ENCODE measurements around the gene APOL2.
"Not testable (repeated sequence)": the region's sequence is repeated elsewhere in the genome, so short reads cannot be mapped to it uniquely, and the experiment has no call there.

APOL2 gene

DNA sequence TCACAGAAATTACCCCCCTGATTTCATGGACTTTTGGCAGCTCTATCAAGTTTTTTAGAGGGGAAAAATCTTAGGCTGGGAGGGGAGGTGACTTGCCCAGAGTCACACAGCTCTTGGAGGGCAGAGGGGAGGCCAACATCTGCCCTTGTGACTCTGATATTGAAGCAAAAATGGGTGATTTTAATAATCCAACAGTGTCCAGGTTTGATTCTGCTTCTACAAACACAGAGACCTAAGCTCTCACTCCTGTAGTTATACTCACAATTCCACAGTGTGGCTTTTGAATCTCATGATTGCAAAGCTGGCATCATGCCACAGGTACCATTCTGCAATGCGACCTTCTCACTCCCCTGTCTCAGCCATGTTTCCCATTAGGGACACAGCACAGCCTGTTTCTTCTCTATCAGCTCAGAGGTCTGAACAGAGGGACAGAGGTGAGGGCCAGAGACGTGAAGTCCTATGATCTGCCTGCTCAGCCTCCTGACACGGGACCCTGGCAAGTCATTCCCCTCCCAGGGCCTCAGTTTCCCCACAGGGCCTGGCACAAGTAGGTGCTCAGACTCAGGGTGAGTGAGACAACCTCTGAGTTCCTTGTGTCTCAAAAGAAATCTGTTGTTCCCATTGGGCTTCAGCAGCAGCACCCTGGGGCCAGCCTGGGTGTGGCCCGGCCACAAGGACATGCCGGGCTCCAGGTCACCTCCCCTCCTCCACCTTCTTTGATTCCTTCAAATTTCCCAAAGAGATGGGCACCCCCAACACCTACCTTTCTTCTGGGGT lies 766 bp downstream of the APOL2 start:
- DNase-seq, result peak; percentile 49

DNA sequence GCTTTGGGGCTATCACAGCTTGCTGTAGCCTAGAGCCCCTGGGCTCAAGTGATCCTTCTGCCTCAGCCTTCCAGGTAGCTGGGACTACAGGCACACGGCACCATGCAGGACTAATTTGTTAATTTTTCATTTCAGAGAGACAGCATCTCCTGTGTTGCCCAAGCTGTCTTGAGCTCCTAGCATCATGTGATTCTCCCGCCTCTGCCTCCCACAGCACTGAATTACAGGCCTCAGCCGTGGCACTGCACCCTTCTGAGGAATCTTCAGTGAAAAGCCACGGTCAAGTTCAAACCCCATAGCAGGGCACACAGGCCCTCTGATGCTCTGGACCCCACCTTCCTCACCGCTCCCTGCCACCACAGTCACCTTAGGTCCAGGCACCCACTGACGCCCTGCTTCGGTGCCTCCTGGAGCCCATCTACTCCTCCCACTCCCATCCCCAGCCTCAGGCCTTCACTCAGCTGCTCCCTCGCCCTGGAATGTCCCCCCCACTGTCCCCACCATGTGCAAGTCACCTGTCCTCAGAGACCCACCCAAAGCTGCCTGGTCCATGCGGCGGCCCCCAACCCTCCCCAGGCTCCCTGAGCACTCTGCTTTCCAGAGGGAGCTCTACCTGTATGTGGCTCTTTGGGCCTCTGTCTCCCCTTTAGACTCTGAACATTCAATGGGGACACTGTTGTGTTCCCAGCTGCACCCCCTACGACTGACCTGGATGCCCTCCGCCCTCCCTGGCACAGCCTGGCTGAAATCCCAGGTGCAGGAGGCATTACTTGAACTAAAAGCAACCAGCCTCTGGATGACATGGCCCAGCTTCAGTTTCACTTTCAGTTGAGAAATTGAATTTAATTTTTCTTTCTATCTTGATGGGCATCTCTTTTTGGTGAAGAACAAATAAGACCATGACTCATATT lies 1.6 kb downstream of the APOL2 start:
- DNase-seq, result peak; percentile 56

DNA sequence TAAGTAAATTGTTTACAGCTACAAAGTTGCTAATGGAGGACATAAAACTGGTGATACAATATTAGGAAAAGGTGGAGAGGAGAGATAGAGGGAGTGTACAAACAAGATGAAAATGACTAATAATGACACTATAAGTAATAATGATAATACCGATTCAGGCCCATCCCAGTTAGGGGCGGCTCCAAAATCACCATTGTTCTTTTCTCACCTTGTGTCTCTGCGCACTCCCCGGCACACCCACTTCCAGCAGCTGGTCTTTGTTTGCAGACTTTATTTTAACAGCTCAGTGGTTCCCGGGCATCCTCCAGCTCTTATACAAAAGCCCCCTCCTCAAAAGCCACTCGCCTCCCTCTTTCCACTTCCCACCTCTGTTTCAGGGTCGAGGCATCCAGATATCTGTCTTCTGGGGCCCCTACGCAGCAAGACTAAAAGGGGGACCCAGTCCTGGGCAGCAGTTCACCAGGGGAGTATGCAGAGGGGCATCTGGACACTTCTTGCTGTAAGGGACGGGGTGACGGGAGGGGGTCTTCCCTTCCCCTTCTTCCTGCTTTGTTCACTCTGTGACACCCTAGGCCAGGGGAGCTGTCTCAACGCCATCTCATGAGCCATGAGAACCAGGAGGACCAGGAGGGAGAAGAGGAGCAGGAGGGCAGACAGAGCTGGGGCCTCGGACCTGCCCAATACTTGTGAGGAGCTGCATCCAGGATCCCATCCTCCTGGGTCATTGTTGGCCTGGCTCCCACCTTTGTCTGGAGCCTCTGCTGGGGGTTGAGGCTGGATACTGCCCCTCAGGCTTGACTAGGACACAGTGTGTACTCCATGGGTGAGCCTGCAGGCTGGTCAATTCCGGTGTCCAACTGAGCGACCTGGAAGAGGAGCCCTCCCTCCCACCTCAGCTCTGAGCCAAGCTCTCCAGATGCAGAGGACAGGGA lies 2.7 kb downstream of the APOL2 start:
- DNase-seq, result no peak

DNA sequence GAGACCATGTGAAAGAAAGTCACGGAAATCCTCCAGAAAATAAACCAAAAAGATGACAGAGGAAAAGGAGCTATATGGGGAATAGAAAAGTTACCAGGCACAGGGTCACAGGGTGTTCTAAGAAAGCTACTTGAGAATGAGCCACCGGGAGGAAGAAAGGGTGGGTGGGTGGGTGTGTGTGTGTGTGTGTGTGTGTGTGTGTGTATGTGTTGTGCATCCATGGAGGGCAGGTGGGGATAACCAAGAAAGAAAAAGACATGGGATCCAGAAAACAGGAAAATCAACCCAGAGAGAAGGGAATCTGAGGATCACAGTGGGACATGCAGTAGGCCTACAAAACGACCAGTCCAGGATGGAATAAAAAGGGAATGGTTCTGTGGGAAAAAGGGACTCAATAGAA lies 3.7 kb downstream of the APOL2 start:
- DNase-seq, result no peak

DNA sequence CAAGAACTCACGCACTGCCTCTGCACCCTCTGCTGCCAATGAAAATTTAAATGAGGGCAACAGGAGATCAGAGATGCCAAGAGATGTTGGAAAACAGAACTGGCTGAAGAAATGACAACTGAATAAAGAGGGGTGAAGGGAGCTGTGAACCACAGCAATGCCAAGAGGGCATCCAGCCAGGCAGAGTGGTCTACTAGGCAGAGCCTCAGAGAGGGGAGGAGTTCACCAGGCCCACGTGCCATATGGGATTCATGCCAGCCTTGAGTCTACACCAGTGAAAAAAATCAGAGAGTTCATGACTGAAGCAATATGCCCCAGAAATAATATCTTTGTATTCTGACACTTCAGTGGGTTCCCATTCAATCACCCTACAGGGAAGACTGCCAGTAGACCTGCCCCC lies 4.4 kb downstream of the APOL2 start:
- DNase-seq, result no peak

DNA sequence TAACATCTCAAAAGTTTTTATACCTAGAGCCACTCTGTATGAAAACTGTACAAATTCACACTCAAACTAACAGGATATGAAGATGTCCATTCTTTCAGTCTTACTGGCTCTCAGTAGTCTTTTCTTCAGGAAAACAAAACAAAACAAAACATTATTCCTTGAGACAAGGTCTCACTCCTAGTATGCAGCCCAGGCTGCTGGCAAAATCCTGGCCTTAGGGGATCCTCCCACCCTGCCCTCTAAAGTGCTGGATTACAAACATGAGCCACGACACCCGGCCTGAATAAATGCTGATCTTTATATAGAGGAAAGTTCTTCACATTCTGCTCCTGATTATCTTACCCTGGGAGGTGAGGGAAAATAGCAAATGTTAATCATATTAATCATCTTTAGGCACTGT lies 5.1 kb downstream of the APOL2 start:
- DNase-seq, result no peak

DNA sequence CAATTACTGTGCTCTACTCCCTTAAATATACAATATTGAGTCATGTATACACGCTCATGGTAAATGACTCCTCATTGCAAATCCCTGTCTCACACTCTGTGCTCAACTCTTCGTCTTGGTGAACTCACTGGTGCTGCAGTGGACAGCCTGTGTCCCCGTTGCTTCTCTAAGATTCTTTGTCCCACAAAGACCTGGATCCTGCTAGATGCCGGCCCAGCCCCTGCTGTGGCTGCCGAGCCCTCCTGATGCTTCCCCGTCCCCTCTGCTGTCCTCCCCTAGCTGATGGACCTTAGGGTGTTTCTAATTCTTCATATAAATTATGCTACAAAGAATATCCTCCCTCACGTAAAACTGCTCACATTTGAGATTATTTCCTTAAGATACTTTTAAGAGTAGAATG lies 5.5 kb downstream of the APOL2 start:
- DNase-seq, result no peak

DNA sequence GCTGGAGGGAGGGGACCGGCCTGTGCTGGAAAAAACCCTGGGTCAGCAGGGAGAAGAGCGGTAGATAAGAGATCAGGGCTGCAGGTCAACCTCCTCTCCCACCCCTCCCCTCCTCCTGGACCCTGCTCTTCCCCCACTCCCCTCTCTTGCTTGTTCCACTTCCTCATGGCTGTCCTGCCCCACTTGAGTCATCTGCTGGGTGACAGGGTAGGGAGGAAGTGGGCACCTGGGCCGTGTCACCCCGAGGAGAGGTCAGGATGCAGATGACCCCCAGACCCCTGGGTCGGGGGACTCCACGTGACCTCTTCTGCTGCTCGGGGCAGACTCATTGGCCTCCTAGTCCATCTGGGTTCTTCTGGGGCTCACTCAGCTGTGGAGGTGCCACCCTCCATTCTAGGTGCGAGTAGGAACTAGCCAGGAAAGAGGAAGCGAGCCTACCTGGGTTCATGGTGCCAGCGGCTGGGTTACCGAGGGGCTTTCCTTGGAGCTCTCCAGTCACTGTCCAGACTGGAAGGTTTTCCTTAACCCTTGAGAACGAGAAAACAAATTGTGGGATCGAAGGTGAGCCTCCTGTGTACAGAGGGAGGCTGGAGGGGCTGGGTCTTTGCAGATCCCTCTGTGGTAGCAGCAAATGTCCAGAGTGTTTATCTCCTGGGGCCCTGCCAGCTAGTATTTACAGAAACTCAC lies 6.5 kb downstream of the APOL2 start:
- no peak for DNase-seq

DNA sequence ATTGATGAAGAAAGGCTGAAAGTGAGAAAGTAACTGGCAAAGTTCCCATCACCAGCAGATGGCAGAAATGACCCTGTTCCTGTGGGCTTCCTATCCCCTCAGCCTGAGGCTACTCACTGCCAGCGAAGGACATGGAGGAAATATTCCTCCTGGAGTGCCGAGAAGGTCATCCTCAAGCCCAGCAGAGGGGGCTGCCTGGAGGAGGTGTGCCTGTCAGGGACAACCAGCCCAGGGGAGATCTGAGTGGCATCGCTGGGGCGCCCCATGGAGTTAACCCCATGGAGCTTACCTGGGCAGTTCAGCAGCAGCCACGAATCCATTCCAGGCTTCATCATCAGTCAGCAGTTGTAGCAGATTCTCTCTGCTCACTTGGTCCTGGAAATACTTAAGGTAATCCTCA lies 8.3 kb downstream of the APOL2 start:
- not testable (repeated sequence) for DNase-seq

DNA sequence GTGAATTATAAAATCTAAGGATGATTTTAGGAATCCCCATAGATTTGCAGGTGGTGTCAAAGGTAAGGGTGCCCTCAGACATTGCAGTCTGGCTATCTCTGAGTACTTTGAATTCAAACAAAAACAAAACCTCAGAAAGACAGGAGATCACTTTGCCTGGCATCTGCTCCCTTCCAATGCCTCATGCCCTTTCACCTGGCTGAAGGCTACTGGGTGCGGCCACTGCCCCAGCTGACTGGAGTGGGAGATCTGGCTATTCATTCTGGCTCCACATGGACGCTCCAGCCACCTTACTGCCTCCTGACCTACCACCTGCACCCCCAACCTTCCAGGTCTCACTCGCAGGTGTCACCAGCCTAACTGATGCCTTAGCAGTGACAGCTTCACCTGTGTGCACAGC lies 9.7 kb downstream of the APOL2 start:
- DNase-seq, result not testable (repeated sequence)

DNA sequence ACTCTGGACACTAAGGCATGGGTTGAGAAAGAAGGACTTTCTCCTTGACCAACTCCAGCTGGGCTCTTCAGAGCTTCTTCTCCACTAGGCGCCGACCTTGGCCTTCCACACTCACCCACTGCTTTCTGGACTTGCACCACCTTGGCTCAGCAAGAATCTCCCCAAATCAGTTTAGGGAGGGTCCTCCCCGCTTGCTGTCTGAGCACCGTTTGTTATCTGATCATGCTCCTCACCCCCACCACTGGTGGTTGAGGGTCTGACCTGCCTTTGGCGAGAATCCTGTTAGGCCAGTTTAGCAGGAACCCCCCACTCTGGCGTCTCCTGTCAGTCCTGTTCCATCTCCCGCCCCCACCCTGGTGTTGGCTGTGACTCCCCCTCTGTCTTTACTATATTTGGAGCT lies 10.4 kb downstream of the APOL2 start:
- no peak for DNase-seq

DNA sequence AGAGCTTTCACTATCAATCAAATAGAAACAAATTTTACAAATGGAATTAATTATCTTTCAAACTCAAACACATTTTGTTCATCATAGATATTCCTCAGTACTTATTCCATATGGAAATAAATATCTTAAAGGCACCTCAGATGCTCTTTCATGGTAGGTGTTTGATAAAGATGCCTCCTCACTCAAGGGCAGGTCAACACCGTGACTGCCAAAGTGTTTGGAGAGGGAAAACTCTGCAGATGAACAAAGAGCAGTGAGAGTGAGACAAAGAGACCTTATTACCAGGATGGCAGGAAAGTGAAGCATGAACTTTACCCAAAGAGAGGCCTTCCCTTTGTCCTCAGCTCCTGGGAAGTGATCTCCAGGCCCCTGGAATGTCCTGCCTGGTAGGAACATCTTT lies 11.0 kb downstream of the APOL2 start:
- not testable (repeated sequence) for DNase-seq

DNA sequence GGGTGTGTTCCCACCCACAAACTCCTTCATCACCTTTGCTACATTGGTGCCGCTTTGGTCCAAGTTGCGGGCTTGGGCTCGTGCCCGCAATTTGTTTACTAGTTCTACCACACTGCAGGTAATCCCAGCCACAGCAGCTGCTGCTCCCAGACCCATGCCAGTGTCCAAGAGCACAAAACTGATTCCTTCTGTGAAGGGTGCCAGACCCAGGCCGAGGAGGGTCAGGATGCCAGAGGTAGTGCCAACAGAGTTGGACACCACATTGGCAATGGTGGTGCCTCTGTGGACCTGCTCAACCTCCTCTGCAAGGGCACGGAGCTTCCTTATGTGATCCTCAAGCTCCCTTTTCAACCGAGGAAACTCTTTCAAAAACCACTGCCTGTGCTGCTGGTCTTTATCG lies 11.5 kb downstream of the APOL2 start:
- no peak for DNase-seq

DNA sequence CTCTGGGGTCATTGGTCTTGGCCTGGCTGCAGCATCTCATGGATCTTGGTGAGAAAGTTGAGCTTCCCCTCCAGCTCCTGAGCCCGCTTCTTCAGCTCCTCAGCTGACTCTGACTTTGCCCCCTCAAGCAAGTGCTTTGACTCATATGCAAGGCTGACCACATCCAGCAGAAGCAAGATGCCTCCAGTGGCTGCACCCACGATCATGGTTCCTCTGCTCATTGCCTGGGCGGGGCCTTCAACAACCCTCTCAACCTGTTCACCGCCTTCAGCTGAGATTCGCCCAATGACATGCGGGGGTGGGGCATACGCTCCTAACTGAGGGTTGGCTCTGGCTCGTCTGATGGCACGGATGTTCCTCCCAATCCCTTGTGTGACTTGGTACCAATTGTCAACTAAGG lies 11.9 kb downstream of the APOL2 start:
- DNase-seq, result no peak

DNA sequence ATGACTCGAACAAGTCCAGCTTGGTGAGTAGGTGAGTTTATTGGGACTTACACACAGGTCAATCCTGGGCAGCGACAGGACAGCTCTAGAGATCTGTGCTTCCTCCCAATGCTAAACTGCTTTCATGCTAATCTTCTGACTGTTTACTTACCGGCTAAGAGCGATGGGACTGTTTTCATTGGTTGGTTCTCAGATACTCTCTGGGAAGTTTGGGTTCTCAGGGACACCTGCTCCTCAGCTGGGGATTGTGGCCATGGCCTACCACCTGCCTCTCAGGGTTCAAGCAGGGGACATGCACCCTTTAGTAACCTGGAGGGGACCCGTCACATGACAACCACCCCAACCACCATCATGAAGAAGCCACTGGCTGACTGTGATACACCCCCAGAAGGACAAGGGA lies 13.1 kb downstream of the APOL2 start:
- no peak for DNase-seq

DNA sequence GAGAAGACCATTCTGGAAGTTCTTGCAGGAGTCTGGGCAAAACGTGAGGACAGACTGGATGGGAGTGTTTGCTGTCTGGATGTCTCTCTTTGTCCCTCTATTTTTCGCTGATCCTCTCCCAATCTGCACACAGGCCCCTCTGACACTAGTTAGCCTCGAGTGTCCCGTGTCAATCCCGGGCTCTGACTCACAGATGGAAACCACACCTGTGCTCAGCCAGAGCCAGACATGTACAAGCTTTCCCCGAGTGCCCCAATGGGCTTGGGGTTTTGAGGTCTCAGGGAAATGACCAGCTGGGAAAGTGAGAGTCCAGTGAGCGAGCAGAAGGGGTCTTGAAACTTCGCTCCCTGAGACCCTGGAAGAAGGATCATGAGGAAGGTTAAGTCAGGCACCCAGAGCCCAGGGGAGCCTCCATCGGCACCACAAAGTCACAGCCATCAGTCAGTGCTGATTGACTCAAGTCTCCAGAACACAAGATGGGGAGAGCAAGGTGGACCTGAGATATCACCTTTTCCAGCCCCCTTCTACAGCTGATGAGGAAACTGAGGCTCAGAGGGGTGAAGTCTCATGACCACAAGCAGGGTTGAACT lies 13.9 kb downstream of the APOL2 start:
- no peak for DNase-seq

DNA sequence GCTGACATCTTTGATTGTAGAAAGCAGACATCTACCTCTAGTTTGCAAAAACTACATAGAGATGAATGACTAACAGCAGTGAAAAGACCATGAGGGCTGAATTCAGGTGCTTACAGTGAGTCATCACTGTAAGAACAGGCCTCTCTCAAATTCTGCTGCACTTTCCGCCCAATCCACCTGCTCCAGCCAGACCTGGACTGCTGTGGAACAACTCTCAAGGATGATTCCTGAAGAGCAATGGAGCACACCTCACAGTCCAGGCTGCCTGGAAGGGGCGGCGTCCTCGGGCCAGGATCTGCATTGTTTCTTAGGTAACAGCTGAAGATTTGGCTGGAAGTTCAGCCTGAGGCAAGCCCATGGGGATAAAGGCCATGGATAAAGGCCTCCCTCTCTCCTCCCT lies 15.1 kb downstream of the APOL2 start:
- DNase-seq, result no peak

DNA sequence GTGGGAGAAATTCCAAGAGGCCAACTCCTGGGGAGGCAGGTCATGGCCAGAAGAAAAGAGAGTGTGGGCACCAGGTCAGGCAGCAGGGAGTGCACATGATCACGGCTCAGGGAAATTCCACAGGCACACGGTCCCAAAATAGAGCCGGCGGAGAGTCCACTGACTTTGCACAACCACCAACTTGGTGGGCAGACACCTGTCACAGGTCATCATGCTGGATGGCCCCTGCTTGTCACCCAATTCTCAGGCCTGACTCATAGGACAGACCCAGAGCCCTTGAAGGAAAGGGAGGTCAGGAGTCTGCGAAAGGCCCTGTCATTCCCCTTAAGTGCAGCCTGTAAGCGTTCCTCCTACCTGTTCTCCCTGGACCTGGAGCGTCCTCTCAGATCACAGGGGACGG lies 15.8 kb downstream of the APOL2 start:
- no peak for DNase-seq

DNA sequence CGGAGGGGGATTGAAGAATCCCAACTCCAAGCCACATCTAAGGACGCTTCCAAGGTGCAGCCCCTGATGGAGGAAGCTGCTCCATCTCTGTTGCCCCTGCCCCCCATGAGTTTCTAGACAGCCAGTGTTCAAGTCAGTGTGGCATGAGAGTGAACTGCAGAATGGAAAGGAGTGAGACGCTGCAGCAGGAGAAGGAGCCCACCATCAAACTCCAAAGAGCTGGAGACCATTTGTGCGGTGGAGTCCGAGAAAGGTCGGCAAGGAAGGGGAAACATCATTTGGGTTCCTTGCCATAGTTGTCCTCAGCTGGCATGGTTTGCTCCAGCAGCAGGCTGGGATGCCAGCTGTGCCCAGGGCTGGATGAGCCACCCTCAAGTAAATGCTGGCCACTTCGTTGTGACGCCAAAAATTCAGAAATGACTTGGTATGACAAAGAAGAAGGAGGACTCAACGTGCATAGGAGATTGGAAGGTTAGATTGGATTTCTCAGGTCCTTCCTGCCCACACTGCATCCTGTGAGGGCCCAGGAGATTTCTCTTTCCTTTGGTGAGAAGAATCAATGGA lies 16.4 kb downstream of the APOL2 start:
- no peak for DNase-seq

DNA sequence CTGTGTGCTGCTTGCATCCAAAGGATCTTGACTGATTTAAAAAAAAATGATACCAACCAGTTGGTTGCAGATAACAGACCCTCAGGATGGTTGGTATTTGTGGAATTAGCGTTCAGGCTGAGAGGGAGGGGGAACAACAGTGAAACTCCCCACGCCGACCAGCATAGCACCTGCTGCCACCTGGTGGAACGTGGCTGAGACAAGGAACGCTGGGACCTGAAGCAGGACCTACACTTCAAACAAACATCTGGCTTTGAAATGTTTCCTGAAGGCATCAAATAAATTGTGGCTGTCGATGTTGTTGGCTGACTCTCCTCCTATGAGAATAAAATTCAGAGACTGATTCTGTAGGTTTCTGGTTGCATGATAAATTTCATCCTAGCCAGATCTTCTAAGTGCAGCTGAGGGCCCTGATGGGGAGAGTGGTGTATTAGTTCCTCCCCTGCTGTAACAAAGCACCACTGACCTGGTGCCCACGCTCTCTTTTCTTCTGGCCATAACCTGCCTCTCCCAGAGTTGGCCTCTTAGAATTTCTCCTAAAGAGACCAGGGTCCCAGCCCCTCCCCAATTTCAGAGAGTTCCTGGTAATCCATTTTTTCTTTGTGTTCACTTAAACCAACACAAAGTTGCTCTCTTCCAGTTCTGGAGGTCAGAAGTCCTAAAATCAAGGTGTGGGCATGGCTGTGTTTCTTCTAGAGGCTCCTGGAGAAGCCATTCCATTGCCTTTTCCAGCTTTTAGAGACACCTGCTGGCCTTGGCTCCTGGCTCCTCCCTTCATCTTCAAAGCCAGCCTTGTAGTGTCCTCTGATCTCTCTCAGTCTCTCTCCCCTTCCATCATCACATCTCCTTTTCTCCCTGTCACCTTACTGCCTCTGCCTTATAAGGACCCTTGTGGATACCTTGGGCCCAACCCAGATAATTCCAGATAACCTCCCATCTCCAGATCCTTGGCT lies 17.3 kb downstream of the APOL2 start:
- DNase-seq, result peak; percentile 72

All from hematopoietic multipotent progenitor cell treated with erythropoietin and hydrocortisone succinate and interleukin-3 and kit ligand, for 8 days (in vitro differentiated cells).